ENCODE measurements around the gene SLC35F3. TPM values are rescaled to one million over a fixed set of nuclear protein-coding genes. Genes with fewer than 3 reads are reported as not detected.

The SLC35F3 gene
- total and polyA plus RNA-seq, 2 donors from 2014 or later: 0.41 to 0.66 TPM

DNA sequence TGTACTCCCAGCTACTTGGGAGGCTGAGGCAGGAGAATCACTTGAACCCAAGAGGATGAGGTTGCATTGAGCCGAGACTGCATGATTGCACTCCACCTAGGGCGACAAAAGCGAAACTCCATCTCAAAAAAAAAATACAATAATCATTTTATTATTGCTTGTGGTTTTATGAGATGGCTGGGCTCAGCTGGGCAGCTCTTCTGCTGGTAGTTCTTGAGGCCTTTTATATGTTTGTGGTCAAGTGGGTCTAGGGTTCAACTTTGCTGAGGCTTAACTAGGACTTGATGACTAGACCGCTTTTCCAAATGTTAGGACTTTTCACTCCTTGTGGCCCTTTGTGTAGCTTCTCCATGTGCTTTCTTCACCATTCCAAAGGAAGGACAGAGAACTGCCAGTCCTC, 53.2 kb downstream of the SLC35F3 start:
- no peaks in the 10 kb centered on the region for H3K36me3 ChIP-seq (ENCODE audit: control insufficient read depth in 2 of 3, insufficient read depth in 3 of 3, low read length in 3 of 3)
- H3K27ac ChIP-seq (ENCODE audit: low read depth in 2 of 2, low read length in 2 of 2): no peak overlapping the region
- no peaks in the 10 kb centered on the region for H3K4me1 ChIP-seq (ENCODE audit: control insufficient read depth in 2 of 3, insufficient read depth in 2 of 3, low read depth in 1 of 3, low read length in 3 of 3)
- DNase-seq (no peak), FAIRE-seq (no peak)
- peaks cover 0 to 3% (median 0%) of the 10 kb centered on the region in 3 donors for H3K9me3 ChIP-seq (ENCODE audit: control insufficient read depth in 2 of 3, insufficient read depth in 1 of 3, low read length in 3 of 3)
- H3K27me3 ChIP-seq (ENCODE audit: control insufficient read depth, insufficient read depth, low read length): no peaks in the 10 kb centered on the region
- H3K4me3 ChIP-seq (ENCODE audit: low read length in 3 of 3): no peak overlapping the region
- TF ChIP-seq, protein P1, sequence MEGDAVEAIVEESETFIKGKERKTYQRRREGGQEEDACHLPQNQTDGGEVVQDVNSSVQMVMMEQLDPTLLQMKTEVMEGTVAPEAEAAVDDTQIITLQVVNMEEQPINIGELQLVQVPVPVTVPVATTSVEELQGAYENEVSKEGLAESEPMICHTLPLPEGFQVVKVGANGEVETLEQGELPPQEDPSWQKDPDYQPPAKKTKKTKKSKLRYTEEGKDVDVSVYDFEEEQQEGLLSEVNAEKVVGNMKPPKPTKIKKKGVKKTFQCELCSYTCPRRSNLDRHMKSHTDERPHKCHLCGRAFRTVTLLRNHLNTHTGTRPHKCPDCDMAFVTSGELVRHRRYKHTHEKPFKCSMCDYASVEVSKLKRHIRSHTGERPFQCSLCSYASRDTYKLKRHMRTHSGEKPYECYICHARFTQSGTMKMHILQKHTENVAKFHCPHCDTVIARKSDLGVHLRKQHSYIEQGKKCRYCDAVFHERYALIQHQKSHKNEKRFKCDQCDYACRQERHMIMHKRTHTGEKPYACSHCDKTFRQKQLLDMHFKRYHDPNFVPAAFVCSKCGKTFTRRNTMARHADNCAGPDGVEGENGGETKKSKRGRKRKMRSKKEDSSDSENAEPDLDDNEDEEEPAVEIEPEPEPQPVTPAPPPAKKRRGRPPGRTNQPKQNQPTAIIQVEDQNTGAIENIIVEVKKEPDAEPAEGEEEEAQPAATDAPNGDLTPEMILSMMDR (IDR thresholded peaks at IDR 0.05; ENCODE audit: borderline replicate concordance, extremely low read depth, insufficient read depth): no peak
- intact Hi-C loops (cut with DNase I): no loop called here
- H3K9ac ChIP-seq (ENCODE audit: low read length in 3 of 3): no peak overlapping the region

DNA sequence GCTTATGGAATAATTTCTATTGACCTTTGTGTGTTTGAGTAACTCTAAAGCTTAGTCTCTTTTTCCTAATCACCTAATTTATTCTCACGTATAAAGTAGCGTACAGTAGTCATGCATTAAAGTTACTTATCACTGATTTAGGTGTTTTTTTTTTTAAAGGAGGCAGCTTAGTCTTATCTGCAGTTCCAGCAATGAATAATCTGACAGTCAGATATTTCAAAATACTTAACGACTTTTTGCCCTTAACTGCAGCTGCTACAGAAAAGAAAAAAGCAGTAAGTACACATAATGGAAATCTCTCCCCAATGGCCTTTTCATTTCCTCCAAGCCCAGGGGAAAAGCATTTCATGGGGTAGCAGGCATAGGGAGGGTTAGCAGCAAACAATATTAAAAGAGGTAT, 54.6 kb downstream of the SLC35F3 start:
- no peak overlapping the region for H3K27ac ChIP-seq (ENCODE audit: low read depth in 2 of 2, low read length in 2 of 2)
- H3K4me3 ChIP-seq (ENCODE audit: low read length in 3 of 3): no peak overlapping the region
- TF ChIP-seq, protein P1 (IDR thresholded peaks at IDR 0.05; ENCODE audit: borderline replicate concordance, extremely low read depth, insufficient read depth): no peak
- no peak overlapping the region for H3K9ac ChIP-seq (ENCODE audit: low read length in 3 of 3)
- intact Hi-C loops (cut with DNase I): no loop called here
- no peaks in the 10 kb centered on the region for H3K4me1 ChIP-seq (ENCODE audit: control insufficient read depth in 2 of 3, insufficient read depth in 2 of 3, low read depth in 1 of 3, low read length in 3 of 3)
- peaks cover 0 to 2% (median 0%) of the 10 kb centered on the region in 3 donors for H3K9me3 ChIP-seq (ENCODE audit: control insufficient read depth in 2 of 3, insufficient read depth in 1 of 3, low read length in 3 of 3)
- FAIRE-seq: no peak
- peak in 2 of 5 donors; percentile 10 to 66 for DNase-seq
- no peaks in the 10 kb centered on the region for H3K27me3 ChIP-seq (ENCODE audit: control insufficient read depth, insufficient read depth, low read length)
- H3K36me3 ChIP-seq (ENCODE audit: control insufficient read depth in 2 of 3, insufficient read depth in 3 of 3, low read length in 3 of 3): no peaks in the 10 kb centered on the region

DNA sequence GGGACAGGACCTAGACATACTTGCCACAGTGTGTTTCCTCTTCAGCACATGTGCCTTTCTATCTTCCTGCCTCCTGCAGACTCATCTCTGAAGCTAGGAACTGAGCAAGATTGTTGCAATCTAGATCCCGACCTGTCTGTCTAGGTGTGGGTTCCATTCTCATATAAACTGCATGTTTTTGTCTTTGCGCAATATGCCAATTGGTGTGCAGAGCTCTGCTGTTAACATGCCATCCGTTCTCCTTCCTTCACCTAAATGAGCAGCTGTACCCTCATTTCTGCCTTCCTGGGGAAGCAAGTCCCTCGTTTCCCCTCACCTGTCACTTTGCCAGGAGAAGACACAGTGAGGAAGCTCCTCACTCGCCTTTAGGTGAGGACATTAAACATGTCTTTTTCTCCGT, 55.5 kb downstream of the SLC35F3 start:
- H3K27me3 ChIP-seq (ENCODE audit: control insufficient read depth, insufficient read depth, low read length): no peaks in the 10 kb centered on the region
- H3K36me3 ChIP-seq (ENCODE audit: control insufficient read depth in 2 of 3, insufficient read depth in 3 of 3, low read length in 3 of 3): no peaks in the 10 kb centered on the region
- TF ChIP-seq, protein P1 (IDR thresholded peaks at IDR 0.05; ENCODE audit: borderline replicate concordance, extremely low read depth, insufficient read depth): no peak
- no peaks in the 10 kb centered on the region for H3K4me1 ChIP-seq (ENCODE audit: control insufficient read depth in 2 of 3, insufficient read depth in 2 of 3, low read depth in 1 of 3, low read length in 3 of 3)
- intact Hi-C loops (cut with DNase I): no loop called here
- no peak for FAIRE-seq
- no peak overlapping the region for H3K9ac ChIP-seq (ENCODE audit: low read length in 3 of 3)
- H3K9me3 ChIP-seq (ENCODE audit: control insufficient read depth in 2 of 3, insufficient read depth in 1 of 3, low read length in 3 of 3): peaks cover 0 to 2% (median 0%) of the 10 kb centered on the region in 3 donors
- no peak overlapping the region for H3K4me3 ChIP-seq (ENCODE audit: low read length in 3 of 3)
- no peak overlapping the region for H3K27ac ChIP-seq (ENCODE audit: low read depth in 2 of 2, low read length in 2 of 2)
- no peak for DNase-seq

DNA sequence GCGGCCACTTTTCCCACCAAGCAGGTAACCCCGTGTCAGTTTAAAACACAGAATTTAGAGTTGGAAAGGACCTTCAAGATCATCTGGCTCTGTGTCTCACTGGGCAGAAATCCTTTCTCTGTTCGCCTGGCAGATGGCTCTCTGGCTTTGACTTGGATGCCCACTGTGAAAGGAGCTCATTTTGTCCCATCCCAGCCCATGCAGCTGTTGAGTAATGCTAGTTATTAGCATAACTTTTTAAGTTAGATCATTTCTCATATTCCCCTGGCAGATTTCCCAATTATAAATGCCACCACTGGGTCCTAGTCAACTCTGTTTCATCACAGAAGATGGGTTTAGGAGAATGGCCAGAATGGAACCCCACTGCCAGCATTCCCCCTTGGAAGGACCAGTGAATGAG, 55.9 kb downstream of the SLC35F3 start:
- Histone ChIP-seq H3K27ac (ENCODE audit: low read depth in 2 of 2, low read length in 2 of 2) (no peak overlapping the region), H3K4me1 (ENCODE audit: control insufficient read depth in 2 of 3, insufficient read depth in 2 of 3, low read depth in 1 of 3, low read length in 3 of 3) (no peaks in the 10 kb centered on the region), H3K4me3 (ENCODE audit: low read length in 3 of 3) (no peak overlapping the region), H3K9me3 (ENCODE audit: control insufficient read depth in 2 of 3, insufficient read depth in 1 of 3, low read length in 3 of 3) (peaks cover 0 to 2% (median 0%) of the 10 kb centered on the region in 3 donors), H3K27me3 (ENCODE audit: control insufficient read depth, insufficient read depth, low read length) (no peaks in the 10 kb centered on the region), H3K36me3 (ENCODE audit: control insufficient read depth in 2 of 3, insufficient read depth in 3 of 3, low read length in 3 of 3) (no peaks in the 10 kb centered on the region), H3K9ac (ENCODE audit: low read length in 3 of 3) (no peak overlapping the region)
- DNase-seq: no peak
- no peak for FAIRE-seq
- intact Hi-C loops (cut with DNase I): no loop called here
- TF ChIP-seq, protein P1 (IDR thresholded peaks at IDR 0.05; ENCODE audit: borderline replicate concordance, extremely low read depth, insufficient read depth): no peak

Data from kidney (tissue), 14 donors.